NCI-H82 treated with DMSO at 0.1 percent for 48 hours (cell line): ENCODE measurements around the gene APH1B.

Experiments
- DNase-seq: peaks from one replicate; lab custom pipeline; 2025; ENCODE audit not compliant: unreplicated experiment; lab: John Stamatoyannopoulos, UW

Gene APH1B

GRCh38 chr15:63350178-63350621 lies 72.8 kb downstream of the APH1B start:
- no peak for DNase-seq

- DNase-seq, result no peak
These were observed 73.8 kb downstream of the APH1B start for GRCh38 chr15:63351170-63351569.

GRCh38 chr15:63352808-63353207 lies 75.4 kb downstream of the APH1B start:
- DNase-seq, result no peak

GRCh38 chr15:63353261-63353660 lies 75.9 kb downstream of the APH1B start:
- no peak for DNase-seq

GRCh38 chr15:63353887-63354286 lies 76.5 kb downstream of the APH1B start:
- DNase-seq, result no peak

- no peak for DNase-seq
These were observed 77.6 kb downstream of the APH1B start for GRCh38 chr15:63354821-63355650.

- no peak for DNase-seq
These were observed 79.7 kb downstream of the APH1B start for GRCh38 chr15:63357061-63357460.

GRCh38 chr15:63357731-63358130 lies 80.3 kb downstream of the APH1B start:
- DNase-seq, result no peak

GRCh38 chr15:63358241-63359029 lies 81.0 kb downstream of the APH1B start:
- no peak for DNase-seq
